GM12892 (cell line): ENCODE measurements around the gene PLA2G7.

Experiments used
- POLR2A ChIP-seq: IDR thresholded peaks from 2 replicates; pipeline ENCODE4 v1.6.1; 2011; ENCODE audit warnings: low read depth, low read length, control low read depth
- POLR2AphosphoS5 ChIP-seq: IDR thresholded peaks from 2 replicates; pipeline ENCODE4 v1.6.1; 2011; ENCODE audit warnings: low read depth, low read length, control low read depth

DNA sequence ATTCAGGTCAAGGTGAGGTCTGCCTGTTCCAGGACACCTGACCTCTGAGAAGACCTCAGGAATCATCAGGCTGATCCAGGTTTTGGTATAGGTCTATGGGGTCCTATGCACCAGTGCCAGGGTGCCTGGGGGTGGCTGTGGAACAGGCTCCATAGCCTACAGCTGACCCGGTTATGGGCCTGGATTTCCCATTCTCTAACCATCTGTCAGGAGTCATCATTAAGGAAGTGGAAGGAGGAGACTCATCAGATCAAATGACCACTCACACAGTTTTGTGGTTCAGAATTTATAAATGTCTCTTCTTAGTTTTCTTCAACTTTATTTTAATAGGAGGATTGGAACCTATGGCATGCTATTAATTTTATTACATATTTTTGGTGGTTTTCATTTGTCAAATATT is 14.8 kb downstream of the PLA2G7 start:
- TF ChIP-seq POLR2A (no peak), POLR2AphosphoS5 (no peak)
